CD4-positive, alpha-beta T cell (primary cell): ENCODE results near the gene XYLT1. TPM values are rescaled to one million over a fixed set of nuclear protein-coding genes. Genes with fewer than 3 reads are reported as not detected.

Experiments used
- ATAC-seq: fragments of 200-7000 bp; cut with Tn5 transposase; one replicate; pipeline ENCODE4 v1.10.0; 2022; ENCODE audit warnings: mild to moderate bottlenecking; ENCODE audit not compliant: poor library complexity
- CTCF ChIA-PET: fragments of 350-600 bp; sonication (Branson Sonifier 250); formaldehyde crosslinking; loops from one replicate; lab custom pipeline; 2021; ENCODE audit warnings: antibody characterized with exemption, inconsistent platforms; lab: Charles Lee
- POLR2A ChIA-PET: fragments of 350-600 bp; sonication (Branson Sonifier 250); formaldehyde crosslinking; loops from one replicate; lab custom pipeline; 2021; ENCODE audit warnings: antibody characterized with exemption, inconsistent platforms; lab: Charles Lee
- DNase-seq, 14 experiments: peaks; one replicate each; pipeline ENCODE4 v3.0.0-alpha.2; 2013 to 2020; ENCODE audit warnings: mixed read lengths in 2 of 14
- H3K27ac ChIP-seq, 2 donors: one replicate each; pipeline versions ENCODE4 v1.5.1 to v1.7.0; 2013; ENCODE audit warnings: low read length in 2 of 2, low read depth in 1 of 2, mild to moderate bottlenecking in 1 of 2
- H3K27me3 ChIP-seq, 2 experiments: 1 replicate in 1 of 2; 2 replicates in 1 of 2; pipeline versions ENCODE4 v1.6.1 to v1.7.0; 2013; ENCODE audit warnings: low read length in 2 of 2, control low read depth in 1 of 2, mild to moderate bottlenecking in 1 of 2, moderate library complexity in 1 of 2; ENCODE audit not compliant: insufficient read depth in 2 of 2, control insufficient read depth in 1 of 2
- H3K36me3 ChIP-seq: one replicate; pipeline ENCODE4 v1.6.1; 2013; ENCODE audit warnings: low read length, control low read depth; ENCODE audit not compliant: insufficient read depth
- H3K4me1 ChIP-seq: one replicate; pipeline ENCODE4 v1.6.1; 2013; ENCODE audit warnings: low read length, control low read depth; ENCODE audit not compliant: insufficient read depth
- H3K4me3 ChIP-seq: one replicate; pipeline ENCODE4 v1.5.1; 2013; ENCODE audit warnings: mild to moderate bottlenecking, low read length, moderate library complexity
- H3K9me3 ChIP-seq, 2 experiments: 1 replicate in 1 of 2; 2 replicates in 1 of 2; pipeline versions ENCODE4 v1.6.1 to v1.7.0; 2013; ENCODE audit warnings: low read length in 2 of 2, mild to moderate bottlenecking in 2 of 2, control low read depth in 1 of 2, moderate library complexity in 1 of 2; ENCODE audit not compliant: control insufficient read depth in 1 of 2, insufficient read depth in 1 of 2
- H3K27ac Mint-ChIP-seq: one replicate; pipeline ENCODE4 v1.8.0; 2020; ENCODE audit warnings: mixed read lengths
- H3K27me3 Mint-ChIP-seq: one replicate; pipeline ENCODE4 v1.8.0; 2021; ENCODE audit warnings: mixed read lengths
- H3K36me3 Mint-ChIP-seq: one replicate; pipeline ENCODE4 v1.8.0; 2021; ENCODE audit warnings: low read depth, mixed read lengths
- H3K4me1 Mint-ChIP-seq: one replicate; pipeline ENCODE4 v1.8.0; 2021; ENCODE audit warnings: low read depth, mixed read lengths
- H3K4me3 Mint-ChIP-seq: one replicate; pipeline ENCODE4 v1.8.0; 2020; ENCODE audit warnings: mild to moderate bottlenecking, mixed read lengths
- H3K9me3 Mint-ChIP-seq: one replicate; pipeline ENCODE4 v1.8.0; 2020; ENCODE audit warnings: mixed read lengths
- intact Hi-C, 2 experiments: fragments of 100-400 bp; cut with DNase I in 1 of 2; cut with micrococcal nuclease in 1 of 2; formaldehyde crosslinking; loops; one replicate each; pipeline versions ENCODE4 v1.15.1 to v1.9.0; 2023 to 2025; cut with DNase I, micrococcal nuclease
- total RNA-seq, 174 experiments: library from RNA in 2 of 174; stranded (reverse) in 2 of 174; gene quantifications; one replicate each; pipeline ENCODE4 v1.2.3 and lab custom pipeline; 2021 to 2026
- TF ChIP-seq, protein P1 (sequence below): fragments of 200-600 bp; IDR thresholded peaks from one replicate; pipeline ENCODE4 v1.8.0; 2022; ENCODE audit warnings: antibody characterized with exemption, mild to moderate bottlenecking

The XYLT1 gene
- total RNA-seq, 2 experiments from 2014 or later = 26.0 to 27.1 TPM

DNA sequence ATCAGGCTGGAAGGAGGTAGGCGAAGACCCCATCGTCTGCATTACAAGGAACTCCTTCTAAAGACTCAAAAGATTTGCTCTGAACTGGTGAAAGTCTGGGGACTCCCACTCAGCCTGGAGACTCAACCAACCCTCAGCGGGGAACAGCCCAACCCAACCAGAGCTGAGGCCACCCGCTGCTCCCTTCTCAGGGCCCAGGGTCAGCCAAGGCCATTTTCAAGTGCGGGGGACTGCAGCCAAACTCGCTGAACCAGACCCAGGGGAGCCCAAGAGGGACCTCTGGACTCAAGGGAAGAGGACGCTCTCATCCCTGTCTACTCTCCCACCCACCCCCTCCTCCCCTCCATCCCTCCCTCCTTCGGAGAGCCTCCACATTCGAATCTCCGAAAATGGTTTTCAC lies 24.1 kb downstream of the XYLT1 start:
- ChIA-PET POLR2A (no interaction called here), CTCF (no interaction called here)
- Mint-ChIP-seq H3K27me3 (no peaks in the 10 kb centered on the region), H3K27ac (peak overlapping the region; percentile 62), H3K9me3 (no peaks in the 10 kb centered on the region), H3K4me3 (no peak overlapping the region), H3K36me3 (peaks cover 10% of the 10 kb centered on the region), H3K4me1 (peaks cover 47% of the 10 kb centered on the region)
- H3K27me3 ChIP-seq = no peaks in the 10 kb centered on the region
- peaks cover 46% of the 10 kb centered on the region for H3K4me1 ChIP-seq
- no peak for DNase-seq
- no peak overlapping the region for H3K27ac ChIP-seq
- H3K36me3 ChIP-seq = peaks cover 5% of the 10 kb centered on the region
- H3K9me3 ChIP-seq = no peaks in the 10 kb centered on the region
- H3K4me3 ChIP-seq = no peak overlapping the region
- intact Hi-C loops = no loop called here
- no peak for ATAC-seq
- TF ChIP-seq, protein P1, sequence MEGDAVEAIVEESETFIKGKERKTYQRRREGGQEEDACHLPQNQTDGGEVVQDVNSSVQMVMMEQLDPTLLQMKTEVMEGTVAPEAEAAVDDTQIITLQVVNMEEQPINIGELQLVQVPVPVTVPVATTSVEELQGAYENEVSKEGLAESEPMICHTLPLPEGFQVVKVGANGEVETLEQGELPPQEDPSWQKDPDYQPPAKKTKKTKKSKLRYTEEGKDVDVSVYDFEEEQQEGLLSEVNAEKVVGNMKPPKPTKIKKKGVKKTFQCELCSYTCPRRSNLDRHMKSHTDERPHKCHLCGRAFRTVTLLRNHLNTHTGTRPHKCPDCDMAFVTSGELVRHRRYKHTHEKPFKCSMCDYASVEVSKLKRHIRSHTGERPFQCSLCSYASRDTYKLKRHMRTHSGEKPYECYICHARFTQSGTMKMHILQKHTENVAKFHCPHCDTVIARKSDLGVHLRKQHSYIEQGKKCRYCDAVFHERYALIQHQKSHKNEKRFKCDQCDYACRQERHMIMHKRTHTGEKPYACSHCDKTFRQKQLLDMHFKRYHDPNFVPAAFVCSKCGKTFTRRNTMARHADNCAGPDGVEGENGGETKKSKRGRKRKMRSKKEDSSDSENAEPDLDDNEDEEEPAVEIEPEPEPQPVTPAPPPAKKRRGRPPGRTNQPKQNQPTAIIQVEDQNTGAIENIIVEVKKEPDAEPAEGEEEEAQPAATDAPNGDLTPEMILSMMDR = no peak

DNA sequence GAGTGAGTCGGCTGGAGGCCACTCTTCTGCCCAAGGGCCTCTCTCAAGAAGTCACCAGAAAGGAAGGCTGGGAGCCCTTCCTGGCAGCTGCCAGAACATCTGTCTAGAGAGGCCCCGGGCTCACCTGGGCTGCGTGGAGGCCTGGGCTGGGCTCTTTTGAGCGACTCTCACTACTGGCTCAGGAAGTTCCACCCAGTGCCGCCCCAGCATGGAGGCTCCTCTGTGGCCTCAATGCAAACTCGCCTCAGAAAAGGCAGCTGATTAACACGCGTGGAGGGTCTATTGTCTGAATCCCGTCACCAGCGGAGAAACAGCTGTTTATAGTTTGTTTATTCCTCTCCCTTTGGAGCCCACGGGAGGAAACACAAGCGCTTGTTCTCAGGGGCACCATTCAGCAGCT lies 25.3 kb downstream of the XYLT1 start:
- no peaks in the 10 kb centered on the region for H3K27me3 Mint-ChIP-seq
- Histone ChIP-seq H3K36me3 (peaks cover 5% of the 10 kb centered on the region), H3K4me3 (no peak overlapping the region), H3K9me3 (no peaks in the 10 kb centered on the region), H3K27me3 (no peaks in the 10 kb centered on the region), H3K27ac (no peak overlapping the region), H3K4me1 (peaks cover 34% of the 10 kb centered on the region)
- no peaks in the 10 kb centered on the region for H3K9me3 Mint-ChIP-seq
- ChIA-PET CTCF (no interaction called here), POLR2A (interaction anchor here (1.0 kb wide), 1 partner anchor 76 kb away, joined by 5 read pairs; no protein-coding TSS in a partner anchor)
- H3K27ac Mint-ChIP-seq = no peak overlapping the region
- intact Hi-C loops = no loop called here
- no peak for DNase-seq
- peaks cover 39% of the 10 kb centered on the region for H3K4me1 Mint-ChIP-seq
- H3K36me3 Mint-ChIP-seq = peaks cover 10% of the 10 kb centered on the region
- ATAC-seq = no peak
- no peak overlapping the region for H3K4me3 Mint-ChIP-seq
- TF ChIP-seq, protein P1 = no peak

DNA sequence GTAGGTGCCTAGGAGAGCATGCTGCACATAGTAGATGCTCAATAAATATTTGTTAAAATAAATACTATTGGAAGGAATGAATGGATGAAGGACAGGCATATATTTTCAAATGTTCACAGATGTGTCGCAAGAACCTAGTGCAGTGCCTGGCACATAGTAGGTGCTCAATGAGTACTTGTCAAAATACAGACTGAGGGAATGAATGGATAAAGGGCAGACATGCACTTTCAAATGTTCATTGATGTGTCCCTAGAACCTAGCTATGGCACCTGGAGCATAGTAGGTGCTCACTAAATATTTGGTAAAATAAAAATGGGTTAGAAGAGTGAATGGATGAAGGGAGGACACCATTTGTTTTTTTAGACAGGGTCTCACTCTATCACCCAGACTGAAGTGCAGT lies 26.1 kb downstream of the XYLT1 start:
- Histone ChIP-seq H3K4me3 (no peak overlapping the region), H3K4me1 (peaks cover 36% of the 10 kb centered on the region), H3K27me3 (no peaks in the 10 kb centered on the region), H3K27ac (no peak overlapping the region), H3K9me3 (no peaks in the 10 kb centered on the region), H3K36me3 (peaks cover 5% of the 10 kb centered on the region)
- no peak overlapping the region for H3K4me3 Mint-ChIP-seq
- TF ChIP-seq, protein P1 = no peak
- no peaks in the 10 kb centered on the region for H3K27me3 Mint-ChIP-seq
- ChIA-PET CTCF (no interaction called here), POLR2A (no interaction called here)
- intact Hi-C loops = no loop called here
- H3K9me3 Mint-ChIP-seq = no peaks in the 10 kb centered on the region
- DNase-seq = no peak
- no peak for ATAC-seq
- H3K4me1 Mint-ChIP-seq = peaks cover 41% of the 10 kb centered on the region
- peaks cover 10% of the 10 kb centered on the region for H3K36me3 Mint-ChIP-seq
- no peak overlapping the region for H3K27ac Mint-ChIP-seq
